RKO (cell line): Measurements from ENCODE around the gene FAM81A.
"Not testable (repeated sequence)": the region's sequence is repeated elsewhere in the genome, so short reads cannot be mapped to it uniquely, and the experiment has no call there.

Experiments used
- DNase-seq: peaks from one replicate; pipeline ENCODE4 v3.0.0-alpha.2; 2016; ENCODE audit warnings: low spot score

FAM81A gene

DNA sequence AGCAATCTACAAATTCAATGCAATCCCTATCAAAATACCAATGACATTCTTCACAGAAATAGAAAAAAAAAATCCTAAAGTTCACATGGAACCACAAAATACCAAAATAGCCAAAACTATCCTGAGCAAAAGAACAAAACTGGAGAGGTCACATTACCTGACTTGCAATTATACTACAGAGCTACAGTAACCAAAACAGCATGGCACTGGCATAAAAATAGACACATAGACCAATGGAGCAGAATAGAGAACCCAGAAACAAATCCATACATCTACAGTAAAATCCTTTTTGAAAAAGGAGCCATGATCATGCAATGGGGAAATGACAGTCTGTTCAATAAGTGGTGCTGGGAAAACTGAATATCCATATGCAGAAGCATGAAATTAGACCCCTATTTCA is 51.5 kb downstream of the FAM81A start:
- DNase-seq = not testable (repeated sequence)

DNA sequence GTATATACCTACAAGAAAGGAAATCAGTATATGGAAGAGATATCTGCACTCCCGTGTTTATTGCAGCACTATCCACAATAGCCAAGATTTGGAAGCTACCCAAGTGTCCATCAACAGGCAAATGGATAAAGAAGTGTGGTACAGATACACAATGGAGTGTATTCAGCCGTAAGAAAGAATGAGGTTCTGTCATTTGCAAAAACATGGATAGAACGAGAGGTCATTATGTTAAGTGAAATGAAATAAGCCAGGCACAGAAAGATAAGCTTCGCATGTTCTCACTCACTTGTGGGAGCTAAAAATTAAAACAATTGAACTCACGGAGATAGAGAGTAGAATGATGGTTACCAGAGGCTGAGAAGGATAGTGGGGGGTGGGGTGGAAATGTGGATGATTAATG is 53.1 kb downstream of the FAM81A start:
- DNase-seq = no peak

DNA sequence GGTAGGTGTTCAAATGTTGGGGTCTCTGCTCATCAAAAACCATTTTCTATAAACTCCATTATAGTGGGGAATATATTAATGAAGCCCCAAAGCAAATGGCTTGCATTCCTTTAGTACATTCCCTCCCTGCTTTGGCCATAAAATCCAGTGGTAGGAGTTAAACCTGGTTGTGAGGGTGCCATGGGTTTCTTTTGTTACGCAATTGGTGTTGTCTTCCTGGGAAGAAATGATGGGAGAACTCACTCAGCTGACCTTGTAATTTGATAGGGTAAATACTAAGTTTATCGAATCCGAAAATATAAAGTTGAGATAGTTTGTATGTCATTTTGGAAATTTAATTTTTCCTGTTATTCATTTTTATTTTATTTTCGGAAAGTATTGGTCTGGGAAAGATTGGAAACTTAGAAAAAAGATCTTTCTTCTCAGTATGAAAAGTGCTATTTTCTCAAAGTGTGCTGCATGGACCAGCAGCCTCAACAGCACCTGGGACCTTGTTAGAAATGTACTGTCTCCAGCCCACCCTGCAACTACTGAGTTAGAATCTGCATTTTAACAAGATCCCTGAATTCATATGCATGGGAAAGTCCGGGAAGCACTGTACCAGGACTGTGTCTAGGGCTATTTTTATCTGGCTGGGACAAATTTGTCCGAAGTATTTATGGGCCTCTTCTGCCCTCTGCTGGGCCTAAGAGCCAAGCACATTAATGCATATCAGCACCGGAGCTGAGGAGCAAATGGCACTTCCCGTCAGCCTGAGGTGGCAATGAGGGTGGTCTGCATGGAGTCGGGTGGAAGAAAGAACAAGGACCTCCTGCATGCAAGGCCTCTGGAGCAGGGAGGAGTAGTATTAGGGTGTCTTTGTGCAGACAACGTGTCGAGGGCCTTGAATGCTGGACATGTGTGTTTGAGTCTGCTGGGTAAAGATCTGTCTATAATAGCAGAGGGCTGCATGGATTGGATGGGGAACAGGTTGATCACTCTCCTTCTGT is 54.7 kb downstream of the FAM81A start:
- DNase-seq = peak; percentile 75

DNA sequence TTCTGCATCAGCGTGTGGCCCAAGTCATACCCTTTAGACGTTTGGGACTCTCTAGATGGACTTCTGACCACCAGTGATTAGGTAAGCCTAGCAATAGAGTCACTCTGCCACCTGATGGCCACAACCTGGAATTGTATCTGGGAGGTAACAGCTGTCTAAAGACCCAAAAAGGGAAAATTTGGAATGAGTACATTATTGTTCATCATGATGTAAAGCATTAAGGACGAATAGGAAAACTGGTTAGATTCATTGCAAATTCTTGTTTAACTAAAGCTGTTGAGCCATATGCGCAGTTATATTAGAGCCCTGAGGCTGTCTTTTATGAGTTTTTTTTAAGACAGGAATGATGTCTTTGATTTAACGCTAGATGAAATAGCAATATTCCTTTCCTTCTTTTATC is 63.6 kb downstream of the FAM81A start:
- DNase-seq = peak; percentile 91

DNA sequence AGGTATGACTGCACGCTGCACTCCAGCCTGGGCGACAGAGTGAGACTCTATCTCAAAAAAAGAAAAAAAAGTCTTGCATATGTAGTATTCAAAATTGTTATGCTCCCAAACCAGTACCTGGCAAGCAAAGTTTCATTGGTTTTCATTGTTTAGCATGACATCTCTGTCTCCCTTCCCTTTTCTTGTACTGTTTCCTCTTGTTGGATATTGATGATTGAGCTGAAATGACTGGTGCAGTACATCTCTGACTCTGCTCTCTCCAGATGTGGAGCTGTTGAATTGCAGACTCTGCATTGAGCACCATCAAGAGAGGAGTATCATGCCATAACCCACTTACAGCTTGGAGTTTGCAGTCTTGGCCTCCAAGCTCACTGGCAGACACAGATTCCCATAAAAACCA is 77.2 kb downstream of the FAM81A start:
- no peak for DNase-seq

- no peak for DNase-seq
These were observed 78.9 kb downstream of the FAM81A start for GRCh38 chr15:59516655-59517461.

DNA sequence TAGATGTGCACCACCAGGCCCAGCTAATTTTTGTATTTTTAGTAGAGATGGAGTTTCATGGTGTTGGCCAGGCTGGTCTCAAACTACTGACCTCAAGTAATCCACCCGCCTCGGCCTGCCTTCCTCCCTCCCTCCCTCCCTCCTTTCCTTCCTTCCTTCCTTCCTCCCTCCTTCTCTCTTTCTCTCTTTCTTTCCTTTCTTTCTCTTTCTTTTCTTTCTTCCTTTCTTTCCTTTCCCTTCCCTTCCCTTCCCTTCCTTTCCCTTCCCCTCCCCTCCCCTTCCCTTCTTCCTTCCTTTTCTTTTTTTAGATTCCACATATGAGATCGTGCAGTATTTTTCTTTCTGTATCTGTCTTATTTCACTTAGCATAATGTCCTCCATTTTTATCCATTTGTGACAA is 81.3 kb downstream of the FAM81A start:
- DNase-seq = no peak

DNA sequence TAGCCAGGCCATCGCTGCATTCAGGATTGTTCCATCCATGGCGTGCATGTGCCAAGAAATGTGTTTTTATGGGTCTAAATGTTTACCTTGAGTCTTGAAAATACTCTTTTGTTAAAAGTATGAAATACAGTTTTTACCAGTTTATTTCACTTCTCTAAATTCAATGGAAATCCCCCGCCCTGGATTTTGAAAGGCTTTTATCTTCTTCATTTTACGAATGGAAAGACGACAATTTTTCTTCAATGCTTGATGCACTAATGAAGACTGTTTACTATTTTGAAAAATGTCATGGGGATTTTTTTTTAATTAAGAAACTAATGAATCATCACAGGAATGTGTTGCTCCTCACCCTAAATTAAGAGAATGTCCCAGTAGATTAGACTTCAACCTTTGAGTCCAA is 83.5 kb downstream of the FAM81A start:
- no peak for DNase-seq

- DNase-seq = no peak
These were observed 85.0 kb downstream of the FAM81A start for GRCh38 chr15:59522988-59523461.

DNA sequence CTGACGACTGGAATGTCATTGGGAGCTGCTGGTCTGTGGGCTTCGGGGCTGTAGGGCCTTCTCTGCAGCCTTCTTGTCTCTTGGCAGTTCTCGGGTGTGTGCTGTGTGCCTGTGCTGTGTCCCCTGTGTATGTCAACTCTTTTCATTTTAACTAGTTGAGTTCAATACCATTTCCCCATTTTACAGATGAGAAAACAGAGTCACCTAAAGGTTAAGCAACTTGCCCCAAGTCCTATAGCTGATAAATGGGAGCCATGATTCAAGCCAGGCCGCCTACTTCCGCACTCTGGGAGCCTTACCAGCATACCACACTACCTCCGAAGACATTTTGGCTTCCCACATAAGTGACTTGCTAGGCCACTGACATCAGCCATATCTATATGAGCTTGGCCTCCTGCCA is 85.7 kb downstream of the FAM81A start:
- DNase-seq = no peak

- DNase-seq = no peak
These were observed 86.3 kb downstream of the FAM81A start for GRCh38 chr15:59524331-59524731.

- DNase-seq = not testable (repeated sequence)
These were observed 88.5 kb downstream of the FAM81A start for GRCh38 chr15:59526466-59526865.

GRCh38 chr15:59528429-59528828 is 90.4 kb downstream of the FAM81A start:
- DNase-seq = no peak

DNA sequence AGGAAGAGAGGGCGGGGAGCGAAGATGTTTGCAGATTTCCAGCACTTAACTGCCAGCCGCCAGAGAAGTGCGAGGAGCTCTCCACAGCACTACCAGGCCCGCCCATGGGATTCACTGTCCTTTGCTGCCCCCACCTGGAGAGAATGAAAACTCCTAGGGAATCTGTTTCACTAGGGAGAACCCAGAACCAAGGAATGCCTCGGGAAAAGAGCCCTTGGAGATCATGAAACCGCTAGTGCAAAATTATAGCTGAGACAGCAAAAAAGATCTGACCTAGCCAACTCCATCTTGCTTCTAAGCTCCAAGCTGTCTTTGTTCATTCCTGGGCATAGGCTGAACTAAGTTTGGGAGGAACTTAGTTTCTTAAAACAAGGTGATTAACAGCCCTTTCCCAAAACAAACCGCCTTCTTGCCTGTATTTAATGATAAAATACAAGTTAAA is 91.0 kb downstream of the FAM81A start:
- peak; percentile 86 for DNase-seq

GRCh38 chr15:59531066-59531675 is 93.2 kb downstream of the FAM81A start:
- DNase-seq = no peak

- peak; percentile 57 for DNase-seq
These were observed 94.9 kb downstream of the FAM81A start for GRCh38 chr15:59532770-59533379.

- DNase-seq = no peak
These were observed 98.6 kb downstream of the FAM81A start for GRCh38 chr15:59536553-59536952.

- no peak for DNase-seq
These were observed 99.4 kb downstream of the FAM81A start for GRCh38 chr15:59537403-59537802.

DNA sequence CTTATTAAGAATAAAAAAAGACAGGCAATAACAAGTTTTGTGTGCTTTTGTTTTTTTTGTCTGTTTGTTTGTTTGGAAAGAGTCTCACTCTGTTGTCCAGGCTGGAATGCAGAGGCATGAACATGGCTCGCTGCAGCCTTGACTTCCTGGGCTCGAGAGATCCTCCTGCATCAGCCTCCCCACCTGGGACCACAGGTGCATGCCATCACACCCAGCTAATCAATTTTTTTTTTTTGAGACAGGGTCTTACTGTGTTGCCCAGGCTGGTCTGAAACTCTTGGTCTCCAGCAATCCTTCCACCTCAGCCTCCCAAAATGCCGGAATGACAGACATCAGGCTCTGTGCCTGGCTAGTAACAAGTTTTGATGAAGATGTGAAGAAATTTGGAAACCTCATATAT is 100.5 kb downstream of the FAM81A start:
- DNase-seq = no peak

GRCh38 chr15:59539799-59540198 is 101.8 kb downstream of the FAM81A start:
- DNase-seq = no peak

- DNase-seq = no peak
These were observed 102.7 kb downstream of the FAM81A start for GRCh38 chr15:59540654-59541053.

GRCh38 chr15:59541750-59542149 is 103.8 kb downstream of the FAM81A start:
- DNase-seq = no peak
